ENCODE data around the gene ACE. TPM values are rescaled to one million over a fixed set of nuclear protein-coding genes. Genes with fewer than 3 reads are reported as not detected.
A peak's percentile ranks its signal among the peaks of the same experiment; 100 is the strongest.

Gene ACE
- total and polyA plus RNA-seq, 4 donors: 1.1 to 6.9 (median 2.4) TPM

GRCh38 chr17:63523253-63523855 is 46.5 kb downstream of the ACE start, which contains the start of gene KCNH6:
TSS of gene KCNH6 (plus strand) at chr17:63523358. CDS start at chr17:63523414, 56 bp downstream.
- no peak within 1 kb of the TSS for H3K27ac ChIP-seq (ENCODE audit: low read depth in 1 of 2, low read length in 2 of 2)
- H3K4me1 ChIP-seq (ENCODE audit: control insufficient read depth in 4 of 4, insufficient read depth in 4 of 4, low read length in 3 of 4): peaks cover 10 to 32% (median 23%) of the 10 kb centered on the region in 4 donors
- no peaks in the 10 kb centered on the region for H3K9me3 ChIP-seq (ENCODE audit: control insufficient read depth in 4 of 4, low read length in 3 of 4)
- no peaks in the 10 kb centered on the region for H3K36me3 ChIP-seq (ENCODE audit: control insufficient read depth in 4 of 4, insufficient read depth in 3 of 4, low read depth in 1 of 4, low read length in 3 of 4)
- whole genome bisulfite sequencing: 15% methylated on average over 38 of the region's 38 CpGs
- peak within 1 kb of the TSS in 1 of 3 donors; percentile 18 for H3K4me3 ChIP-seq (ENCODE audit: low read depth in 1 of 3, low read length in 3 of 3)
- peaks cover 2 to 10% (median 6%) of the 10 kb centered on the region in 4 donors for H3K27me3 ChIP-seq (ENCODE audit: control insufficient read depth in 4 of 4, insufficient read depth in 4 of 4, low read length in 3 of 4)
- no peak within 1 kb of the TSS for H3K9ac ChIP-seq (ENCODE audit: low read depth in 1 of 2, low read length in 2 of 2)
- DNase-seq (ENCODE audit: low spot score): no peak
- TF ChIP-seq MAX (IDR thresholded peaks at IDR 0.05): no peak
- no peak for TF ChIP-seq RAD21 (IDR thresholded peaks at IDR 0.05)
- TF ChIP-seq YY1 (IDR thresholded peaks at IDR 0.05): no peak
- TF ChIP-seq EGR1 (IDR thresholded peaks at IDR 0.05; ENCODE audit: low read depth in 2 of 2): no peak
- TF ChIP-seq FOXA2 (IDR thresholded peaks at IDR 0.05): no peak
- TF ChIP-seq GABPA (IDR thresholded peaks at IDR 0.05 in 1 of 2, conservative IDR thresholded peaks at IDR 0.05 in 1 of 2): no peak
- TF ChIP-seq CTCF (IDR thresholded peaks at IDR 0.05; ENCODE audit: low read depth, low read length, missing input control): no peak
- no peak for TF ChIP-seq REST (IDR thresholded peaks at IDR 0.05)
- TF ChIP-seq HNF4G (IDR thresholded peaks at IDR 0.05): no peak
- no peak for TF ChIP-seq JUND (IDR thresholded peaks at IDR 0.05)
- no peak for TF ChIP-seq TAF1 (conservative IDR thresholded peaks at IDR 0.05)
- TF ChIP-seq HNF4A (conservative IDR thresholded peaks at IDR 0.05): no peak
- no peak for TF ChIP-seq NR2F2 (IDR thresholded peaks at IDR 0.05)

GRCh38 chr17:63524051-63524450 is 47.2 kb downstream of the ACE start:
- Histone ChIP-seq H3K4me3 (ENCODE audit: low read depth in 1 of 3, low read length in 3 of 3) (no peak overlapping the region), H3K27me3 (ENCODE audit: control insufficient read depth in 4 of 4, insufficient read depth in 4 of 4, low read length in 3 of 4) (peaks cover 2 to 10% (median 6%) of the 10 kb centered on the region in 4 donors), H3K36me3 (ENCODE audit: control insufficient read depth in 4 of 4, insufficient read depth in 3 of 4, low read depth in 1 of 4, low read length in 3 of 4) (no peaks in the 10 kb centered on the region), H3K9me3 (ENCODE audit: control insufficient read depth in 4 of 4, low read length in 3 of 4) (no peaks in the 10 kb centered on the region), H3K27ac (ENCODE audit: low read depth in 1 of 2, low read length in 2 of 2) (no peak overlapping the region), H3K4me1 (ENCODE audit: control insufficient read depth in 4 of 4, insufficient read depth in 4 of 4, low read length in 3 of 4) (peaks cover 10 to 25% (median 22%) of the 10 kb centered on the region in 4 donors), H3K9ac (ENCODE audit: low read depth in 1 of 2, low read length in 2 of 2) (no peak overlapping the region)
- WGBS: 91% methylated on average over 14 of the region's 14 CpGs
- DNase-seq (ENCODE audit: low spot score): no peak
- TF ChIP-seq CTCF (IDR thresholded peaks at IDR 0.05; ENCODE audit: low read depth, low read length, missing input control) (no peak), YY1 (IDR thresholded peaks at IDR 0.05) (no peak), FOXA1 (IDR thresholded peaks at IDR 0.05) (no peak), RXRA (IDR thresholded peaks at IDR 0.05) (no peak), REST (IDR thresholded peaks at IDR 0.05) (no peak), JUND (IDR thresholded peaks at IDR 0.05) (no peak), ATF3 (IDR thresholded peaks at IDR 0.05) (no peak), GABPA (IDR thresholded peaks at IDR 0.05 in 1 of 2, conservative IDR thresholded peaks at IDR 0.05 in 1 of 2) (no peak), SP1 (IDR thresholded peaks at IDR 0.05) (no peak), NR2F2 (IDR thresholded peaks at IDR 0.05) (no peak), ZBTB33 (IDR thresholded peaks at IDR 0.05) (no peak)
